Gastroesophageal sphincter (tissue), 3 donors: ENCODE data around the gene DLGAP4.

Experiments used
- CTCF ChIP-seq, 4 experiments: fragments of 200-600 bp in 2 of 4; fragments of 450-650 bp in 2 of 4; sonication (generic) in 1 of 4; IDR thresholded peaks; one replicate each; pipeline ENCODE4 v1.5.1; 2017 to 2019; ENCODE audit warnings: antibody characterized with exemption in 4 of 4, mild to moderate bottlenecking in 2 of 4, moderate library complexity in 2 of 4
- POLR2AphosphoS5 ChIP-seq: sonication (generic); formaldehyde crosslinking; IDR thresholded peaks from one replicate; pipeline ENCODE4 v1.6.1; 2017; ENCODE audit warnings: antibody characterized with exemption

GRCh38 chr20:36472637-36473090 is 166.5 kb downstream of the DLGAP4 start:
- TF ChIP-seq CTCF (IDR thresholded peaks at IDR 0.05) (no peak), POLR2AphosphoS5 (no peak)
